GM19467 (cell line): ENCODE measurements around the gene YIPF3.
"Not testable (repeated sequence)": the region's sequence is repeated elsewhere in the genome, so short reads cannot be mapped to it uniquely, and the experiment has no call there.

Source experiments
- ATAC-seq: cut with Tn5 transposase; IDR thresholded peaks from one replicate; pipeline ENCODE4 v1.9.1; 2021; ENCODE audit warnings: mild to moderate bottlenecking, moderate library complexity; ENCODE audit not compliant: unreplicated experiment

Gene YIPF3

DNA sequence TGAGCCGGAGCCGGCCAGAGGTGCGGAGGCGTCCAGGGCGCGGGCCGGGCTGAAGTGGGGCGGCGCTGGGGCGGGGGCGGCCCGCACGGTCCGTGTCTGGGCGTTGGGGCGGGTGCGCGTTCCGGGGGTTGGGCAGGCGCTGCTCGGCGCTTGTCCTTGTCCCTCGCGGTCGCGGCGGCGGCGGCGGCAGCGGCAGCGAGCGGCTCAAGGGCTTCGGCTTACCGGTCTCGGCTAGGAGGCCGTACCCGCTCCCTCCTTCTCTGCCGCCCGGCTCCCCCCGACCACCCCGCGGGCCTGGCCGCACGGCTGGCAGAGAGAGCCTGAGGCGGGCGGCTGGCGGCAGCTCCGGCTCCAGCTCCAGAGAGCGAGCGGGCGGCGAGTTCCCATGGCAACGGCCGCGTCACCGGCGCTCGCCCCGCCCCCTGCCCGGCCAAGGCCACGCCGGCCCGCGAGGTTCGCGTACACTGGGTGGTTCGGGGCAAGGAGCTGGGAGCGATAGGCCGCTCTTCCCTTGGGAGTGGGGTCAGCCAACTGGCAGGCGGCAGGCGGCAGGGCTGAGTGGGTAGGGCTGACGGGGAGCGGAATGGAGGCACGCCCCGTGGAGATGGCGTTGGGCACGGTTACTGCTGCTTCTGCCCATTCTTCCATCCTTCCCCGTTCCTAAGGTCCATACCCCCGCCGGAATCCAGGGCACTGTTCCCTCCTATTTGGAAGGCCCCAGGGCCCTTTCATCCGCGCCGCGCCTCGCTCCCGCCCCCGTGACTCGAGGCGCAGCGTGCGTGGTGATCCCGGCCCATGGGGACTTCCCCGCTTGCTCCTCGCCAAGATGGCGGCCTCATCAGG is 6.5 kb downstream of the YIPF3 start, which contains the start of gene LRRC73:
LRRC73 (minus strand) TSS at position 363 of the 843 bp plus-strand sequence. CDS start 561 bp downstream, outside the sequence.
- peak; percentile 43 for ATAC-seq

DNA sequence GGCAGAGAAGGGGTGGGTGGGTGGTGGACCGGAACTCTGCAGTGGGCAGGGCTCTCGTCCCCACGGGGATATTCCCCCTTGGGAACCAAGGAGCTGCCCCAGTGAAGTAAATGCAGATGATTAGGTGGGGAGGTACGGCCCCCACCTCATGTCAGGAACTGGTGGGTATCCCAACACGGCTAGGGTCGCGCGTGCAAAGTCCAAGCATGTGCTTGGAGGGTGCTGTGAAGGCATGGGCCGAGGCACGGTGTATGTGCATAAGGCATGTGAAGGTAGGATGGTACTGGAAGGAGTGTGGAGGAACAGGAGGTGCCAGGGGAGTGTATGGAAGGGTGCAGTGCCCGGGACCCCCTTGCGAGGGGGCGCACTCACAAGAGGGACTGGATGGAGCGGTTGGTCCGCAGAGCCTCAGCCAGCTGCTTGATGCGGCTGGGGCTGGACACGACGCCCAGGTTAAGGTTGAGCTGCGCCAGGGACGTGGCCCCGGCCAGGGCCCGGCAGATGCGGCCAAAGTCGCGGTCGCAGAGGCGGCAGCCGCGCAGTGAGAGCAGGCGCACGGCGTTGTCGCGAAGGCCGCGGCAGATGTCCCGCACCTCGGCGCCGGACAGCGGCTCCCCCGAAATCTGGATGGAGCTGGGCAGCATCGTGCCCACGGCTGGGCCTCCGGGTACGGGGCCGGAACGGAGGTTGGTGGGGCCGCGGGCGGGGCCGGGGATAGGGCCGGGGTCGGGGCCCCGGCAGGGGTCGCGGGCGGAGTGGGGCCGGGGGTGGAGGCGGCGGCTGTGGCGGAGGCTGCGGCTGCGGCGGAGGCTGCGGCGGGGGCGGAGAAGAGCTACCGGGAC is 7.4 kb downstream of the YIPF3 start:
- ATAC-seq, result peak; percentile 5

GRCh38 chr6:43508481-43509141 is 8.1 kb downstream of the YIPF3 start:
- no peak for ATAC-seq

GRCh38 chr6:43506667-43507471 is 9.9 kb downstream of the YIPF3 start:
- peak; percentile 45 for ATAC-seq

GRCh38 chr6:43506171-43506570 is 10.6 kb downstream of the YIPF3 start:
- ATAC-seq, result no peak

- ATAC-seq, result no peak
These were observed 11.0 kb downstream of the YIPF3 start for GRCh38 chr6:43505718-43506117.

GRCh38 chr6:43504756-43505593 is 11.8 kb downstream of the YIPF3 start:
- no peak for ATAC-seq

DNA sequence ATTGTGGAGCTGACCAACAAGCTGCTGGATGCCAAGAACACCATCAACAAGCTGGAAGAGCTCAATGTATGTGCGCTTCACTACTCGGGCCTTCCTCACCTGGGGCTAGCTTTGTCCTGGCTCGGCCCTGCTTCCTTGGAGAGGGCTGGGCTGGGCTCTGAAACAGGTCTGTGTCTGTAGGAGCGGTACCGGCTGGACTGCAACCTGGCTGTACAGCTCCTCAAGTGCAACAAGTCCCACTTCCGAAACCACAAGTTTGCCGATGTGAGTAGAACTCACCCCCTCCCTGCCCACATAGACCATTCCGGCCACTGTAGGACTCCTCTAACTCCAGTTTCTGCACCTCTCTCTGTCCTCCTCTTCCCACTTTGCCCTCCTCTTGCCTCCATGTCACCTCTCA is 13.3 kb downstream of the YIPF3 start:
- no peak for ATAC-seq

DNA sequence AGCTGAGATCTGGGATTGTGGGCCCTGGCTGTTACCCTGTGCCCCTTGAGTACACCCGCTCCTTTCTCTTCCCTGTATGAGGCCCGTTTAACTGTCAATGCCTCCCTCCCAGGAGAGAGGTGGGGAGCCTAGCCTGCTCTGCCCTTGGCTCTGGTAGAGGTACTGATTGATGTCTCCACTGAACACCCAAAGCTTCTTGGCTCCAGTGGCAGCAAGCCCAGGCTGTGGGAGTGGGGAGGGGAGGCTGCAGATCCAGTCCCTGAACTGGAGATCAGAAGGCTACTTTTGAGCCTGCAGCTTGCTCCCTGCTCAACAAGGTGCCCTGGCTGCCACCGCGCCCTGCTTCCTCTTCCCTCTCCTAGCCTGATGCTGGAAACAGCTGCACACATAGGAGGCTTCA is 14.1 kb downstream of the YIPF3 start:
- ATAC-seq, result no peak

GRCh38 chr6:43500921-43501320 is 15.8 kb downstream of the YIPF3 start:
- no peak for ATAC-seq

DNA sequence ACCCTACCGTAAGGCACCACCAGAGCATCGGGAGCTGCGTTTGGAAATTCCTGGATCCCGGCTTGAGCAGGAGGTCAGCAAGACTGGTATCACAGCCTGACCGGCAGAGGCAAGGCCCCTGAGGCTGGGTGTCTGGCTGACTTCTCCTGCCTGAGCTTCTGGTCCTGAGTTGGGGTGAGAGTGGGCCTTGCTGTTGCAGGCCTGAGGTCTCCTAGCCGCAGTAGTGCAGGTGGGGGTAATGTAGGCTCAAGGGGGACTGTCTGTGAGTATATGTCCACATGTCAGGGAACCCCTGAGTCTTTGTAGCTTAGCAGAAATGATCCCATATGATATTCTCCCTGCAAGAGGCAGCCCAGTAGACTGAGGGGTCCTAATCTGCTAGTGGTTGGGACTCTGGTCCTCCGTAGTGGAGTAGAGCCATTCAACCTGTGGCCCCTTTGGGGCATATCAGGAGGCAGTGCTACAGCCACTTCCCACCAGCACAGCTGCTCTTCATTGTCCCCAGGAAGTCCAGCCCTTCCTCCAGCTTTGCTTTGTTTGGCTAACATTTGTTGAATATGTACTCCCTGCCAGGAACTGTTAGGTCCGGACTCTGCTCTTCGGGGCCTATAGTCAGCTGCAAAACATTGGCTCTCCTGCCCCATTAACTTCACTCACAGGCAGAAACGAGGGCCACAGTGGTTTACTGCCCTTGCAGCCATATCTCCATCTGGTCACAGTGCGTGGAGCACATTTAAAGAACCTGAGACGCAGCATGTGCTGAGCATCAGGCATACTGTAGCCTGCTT is 17.5 kb downstream of the YIPF3 start:
- no peak for ATAC-seq

- not testable (repeated sequence) for ATAC-seq
These were observed 18.4 kb downstream of the YIPF3 start for GRCh38 chr6:43498291-43498690.

DNA sequence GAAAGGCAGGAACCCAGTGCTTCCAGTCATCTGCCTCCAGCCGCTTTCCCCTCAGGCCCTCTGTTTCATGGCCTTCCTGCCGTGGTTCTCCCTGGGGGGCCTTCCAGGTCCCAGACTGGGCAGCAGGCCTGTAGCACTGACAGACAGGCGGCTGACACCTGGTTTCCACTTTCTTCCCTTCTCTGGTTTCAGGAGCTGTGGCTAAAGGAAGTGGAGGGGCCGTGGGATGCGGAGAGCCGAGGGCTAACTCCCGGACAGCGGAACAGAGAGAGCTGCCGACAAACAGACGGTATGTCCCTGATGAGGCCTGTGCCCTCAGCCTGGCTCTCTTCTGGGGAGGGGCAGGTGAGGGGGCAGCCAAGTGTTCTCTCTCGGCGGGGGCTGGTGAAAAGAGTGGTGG is 19.0 kb downstream of the YIPF3 start:
- no peak for ATAC-seq

GRCh38 chr6:43497129-43497396 is 19.7 kb downstream of the YIPF3 start:
- no peak for ATAC-seq

- ATAC-seq, result no peak
These were observed 20.2 kb downstream of the YIPF3 start for GRCh38 chr6:43496370-43497128.

- ATAC-seq, result no peak
These were observed 21.3 kb downstream of the YIPF3 start for GRCh38 chr6:43495409-43495941.

DNA sequence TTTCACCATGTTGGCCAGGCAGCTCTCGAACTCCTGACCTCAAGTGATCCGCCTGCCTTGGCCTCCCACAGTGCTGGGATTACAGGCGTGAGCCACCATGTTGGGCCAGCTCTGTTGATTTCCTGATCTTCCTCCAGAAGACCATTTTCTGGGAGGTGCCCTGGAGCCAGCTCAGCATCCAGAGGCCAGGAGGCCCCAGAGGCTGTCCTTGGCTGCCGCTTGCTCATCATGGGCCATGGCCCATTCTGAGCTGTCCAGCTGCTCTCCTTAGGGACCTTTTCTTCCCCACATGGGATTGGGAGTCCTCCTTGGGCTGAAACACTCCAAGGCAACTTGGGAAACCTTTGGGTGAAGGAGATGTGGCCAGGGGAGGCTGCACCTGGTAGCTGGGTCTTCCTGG is 22.0 kb downstream of the YIPF3 start:
- no peak for ATAC-seq

DNA sequence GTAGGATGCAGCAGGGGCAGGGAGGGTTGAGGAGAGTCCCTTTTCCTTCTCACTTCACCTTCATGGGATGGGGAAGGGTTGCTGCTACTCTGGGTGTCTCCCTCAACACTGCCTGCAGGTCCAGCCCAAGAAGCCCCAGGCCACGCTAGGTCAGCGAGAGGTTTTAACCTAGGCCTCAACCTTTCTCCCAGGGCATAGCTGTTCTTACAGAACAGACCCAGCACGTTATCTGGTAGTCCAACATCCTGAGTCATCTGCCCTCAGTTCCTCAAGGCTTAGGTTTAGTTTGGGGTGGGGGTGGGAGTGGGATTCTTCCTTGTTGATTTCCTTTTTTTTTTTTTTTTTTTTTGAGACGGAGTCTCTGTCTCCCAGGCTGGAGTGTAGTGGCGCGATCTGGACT is 22.4 kb downstream of the YIPF3 start:
- ATAC-seq, result no peak
